ENCODE measurements around the gene HDAC8.
"Not testable (repeated sequence)": the region's sequence is repeated elsewhere in the genome, so short reads cannot be mapped to it uniquely, and the experiment has no call there.

Gene HDAC8

GRCh38 chrX:72372735-72373134 lies 199.9 kb downstream of the HDAC8 start:
- no peak for DNase-seq

GRCh38 chrX:72371405-72371804 lies 201.2 kb downstream of the HDAC8 start:
- DNase-seq, result no peak

- DNase-seq, result no peak
Observed at GRCh38 chrX:72368796-72369195, 203.8 kb downstream of the HDAC8 start.

- no peak for DNase-seq
Observed at GRCh38 chrX:72367516-72367915, 205.1 kb downstream of the HDAC8 start.

GRCh38 chrX:72366701-72367454 lies 205.8 kb downstream of the HDAC8 start:
- DNase-seq, result no peak

GRCh38 chrX:72366178-72366577 lies 206.5 kb downstream of the HDAC8 start:
- DNase-seq, result no peak

GRCh38 chrX:72365126-72365525 lies 207.5 kb downstream of the HDAC8 start:
- DNase-seq, result no peak

GRCh38 chrX:72360326-72360725 lies 212.3 kb downstream of the HDAC8 start:
- DNase-seq, result no peak

GRCh38 chrX:72358313-72358712 lies 214.3 kb downstream of the HDAC8 start:
- no peak for DNase-seq

GRCh38 chrX:72352786-72353185 lies 219.9 kb downstream of the HDAC8 start:
- DNase-seq, result no peak

- DNase-seq, result no peak
Observed at GRCh38 chrX:72351606-72352334, 220.9 kb downstream of the HDAC8 start.

GRCh38 chrX:72349190-72349589 lies 223.5 kb downstream of the HDAC8 start:
- no peak for DNase-seq

- DNase-seq, result no peak
Observed at GRCh38 chrX:72348247-72348979, 224.2 kb downstream of the HDAC8 start.

GRCh38 chrX:72347366-72347765 lies 225.3 kb downstream of the HDAC8 start:
- no peak for DNase-seq

GRCh38 chrX:72346302-72346949 lies 226.2 kb downstream of the HDAC8 start:
- no peak for DNase-seq

- no peak for DNase-seq
Observed at GRCh38 chrX:72340626-72341025, 232.0 kb downstream of the HDAC8 start.

GRCh38 chrX:72340041-72340440 lies 232.6 kb downstream of the HDAC8 start:
- no peak for DNase-seq

- no peak for DNase-seq
Observed at GRCh38 chrX:72330131-72330530, 242.5 kb downstream of the HDAC8 start.

- no peak for DNase-seq
Observed at GRCh38 chrX:72326605-72327300, 245.9 kb downstream of the HDAC8 start.

GRCh38 chrX:72319651-72320050 lies 253.0 kb downstream of the HDAC8 start:
- DNase-seq, result not testable (repeated sequence)

- no peak for DNase-seq
Observed at GRCh38 chrX:72317139-72317538, 255.5 kb downstream of the HDAC8 start.

GRCh38 chrX:72316408-72317110 lies 256.1 kb downstream of the HDAC8 start:
- no peak for DNase-seq
